Loucy (cell line): ENCODE results near the gene SLC9A2.

Source experiments
- H2AFZ ChIP-seq: fragments of 200-600 bp; sonication (generic); 2 replicates; pipeline ENCODE4 v1.6.0; 2016; ENCODE audit warnings: antibody characterized with exemption, mild to moderate bottlenecking, low read length, moderate library complexity
- H3F3A ChIP-seq: fragments of 200-600 bp; 2 replicates; pipeline ENCODE4 v1.6.0; 2016; ENCODE audit warnings: antibody characterized with exemption, low read depth, mild to moderate bottlenecking
- H3K27me3 ChIP-seq: fragments of 200-600 bp; sonication (generic); 2 replicates; pipeline ENCODE4 v1.6.1; 2014; ENCODE audit warnings: low read length, mild to moderate bottlenecking; ENCODE audit not compliant: insufficient read depth, poor library complexity, severe bottlenecking
- H3K36me3 ChIP-seq: fragments of 200-600 bp; sonication (generic); 2 replicates; pipeline ENCODE4 v1.6.1; 2016; ENCODE audit warnings: low read length; ENCODE audit not compliant: insufficient read depth
- H3K4me1 ChIP-seq: fragments of 200-600 bp; sonication (generic); 2 replicates; pipeline ENCODE4 v1.5.1; 2014; ENCODE audit warnings: low read length, mild to moderate bottlenecking; ENCODE audit not compliant: insufficient read depth, poor library complexity, severe bottlenecking
- H3K4me2 ChIP-seq: fragments of 200-600 bp; sonication (generic); 2 replicates; pipeline ENCODE4 v1.6.0; 2014; ENCODE audit warnings: antibody characterized with exemption, low read length, low read depth, mild to moderate bottlenecking; ENCODE audit not compliant: poor library complexity, severe bottlenecking
- H3K4me3 ChIP-seq: fragments of 200-600 bp; sonication (generic); 2 replicates; pipeline ENCODE4 v1.5.1; 2014; ENCODE audit warnings: low read length, mild to moderate bottlenecking, mixed read lengths; ENCODE audit not compliant: poor library complexity, severe bottlenecking
- H3K79me2 ChIP-seq: fragments of 200-600 bp; sonication (generic); 2 replicates; pipeline ENCODE4 v1.6.1; 2014; ENCODE audit warnings: low read length; ENCODE audit not compliant: insufficient read depth
- H3K9ac ChIP-seq: fragments of 200-600 bp; sonication (generic); 2 replicates; pipeline ENCODE4 v1.6.0; 2014; ENCODE audit warnings: mild to moderate bottlenecking, low read depth, low read length, moderate library complexity; ENCODE audit not compliant: poor library complexity, severe bottlenecking
- H3K9me2 ChIP-seq: fragments of 200-600 bp; sonication (generic); replicated peaks from 2 replicates; pipeline ENCODE4 v1.6.1; 2016; ENCODE audit warnings: low read depth, low read length, mixed read lengths
- H3K9me3 ChIP-seq: fragments of 200-600 bp; sonication (generic); 2 replicates; pipeline ENCODE4 v1.6.1; 2014; ENCODE audit warnings: mild to moderate bottlenecking, antibody characterized with exemption, low read length, low read depth; ENCODE audit not compliant: insufficient read depth
- H4K20me1 ChIP-seq: fragments of 200-600 bp; sonication (generic); 2 replicates; pipeline ENCODE4 v1.6.0; 2014; ENCODE audit warnings: antibody characterized with exemption, low read length, mild to moderate bottlenecking; ENCODE audit not compliant: insufficient read depth, poor library complexity, severe bottlenecking
- CTCF ChIP-seq: fragments of 200-600 bp; sonication (generic); conservative IDR thresholded peaks from 2 replicates; pipeline ENCODE4 v1.5.1; 2014; ENCODE audit warnings: mild to moderate bottlenecking, antibody characterized with exemption, low read length
- EZH2phosphoT487 ChIP-seq: fragments of 200-600 bp; IDR thresholded peaks from 2 replicates; pipeline ENCODE4 v1.6.1; 2018; ENCODE audit warnings: antibody characterized with exemption, mild to moderate bottlenecking, moderate library complexity, borderline replicate concordance

Gene SLC9A2

DNA sequence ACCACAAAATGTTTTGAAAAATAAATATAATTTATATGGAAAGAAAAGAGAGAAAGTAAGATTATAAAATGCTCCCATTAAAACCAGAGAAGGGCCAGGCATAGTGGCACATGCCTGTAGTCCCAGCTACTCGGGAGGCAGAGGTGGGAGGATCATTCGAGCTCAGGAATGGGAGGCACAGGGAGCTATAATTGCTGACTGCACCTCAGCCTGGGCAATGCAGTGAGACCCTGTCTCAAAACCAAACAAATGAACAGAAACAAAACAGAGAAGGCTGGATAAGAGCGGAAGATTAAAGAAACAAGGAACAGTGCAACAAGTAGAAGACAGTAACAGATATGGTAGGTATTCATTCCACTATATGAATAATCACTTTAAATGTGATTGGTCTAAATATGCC is 123.9 kb downstream of the SLC9A2 start:
- Histone ChIP-seq H3F3A (no peaks in the 10 kb centered on the region), H3K9ac (no peak overlapping the region), H2AFZ (no peak overlapping the region), H3K9me3 (no peaks in the 10 kb centered on the region), H3K4me3 (no peak overlapping the region), H3K4me1 (no peaks in the 10 kb centered on the region), H3K9me2 (no peaks in the 10 kb centered on the region), H3K79me2 (no peaks in the 10 kb centered on the region), H3K4me2 (no peak overlapping the region), H3K27me3 (no peaks in the 10 kb centered on the region), H3K36me3 (no peaks in the 10 kb centered on the region), H4K20me1 (no peaks in the 10 kb centered on the region)
- no peak for TF ChIP-seq EZH2phosphoT487
- TF ChIP-seq CTCF: no peak

DNA sequence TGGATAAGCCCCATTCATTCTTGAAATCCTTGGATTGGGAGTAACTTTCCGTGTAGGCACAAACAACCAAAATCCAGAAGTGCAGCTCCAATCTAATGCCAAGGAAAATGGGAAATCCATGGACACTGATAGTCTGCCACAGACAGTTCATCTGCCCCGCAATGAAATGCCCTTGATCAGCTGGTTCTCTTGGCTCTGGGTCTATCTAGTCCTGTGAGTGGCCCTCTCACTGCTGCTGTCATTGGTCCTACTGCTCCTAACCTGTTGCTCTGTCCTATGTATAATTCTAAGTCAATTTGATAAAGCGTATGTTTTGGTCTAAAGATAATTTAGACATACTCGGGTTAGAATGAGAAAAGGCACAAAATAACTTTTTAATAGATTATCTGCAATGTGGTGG is 128.8 kb downstream of the SLC9A2 start:
- TF ChIP-seq CTCF (no peak), EZH2phosphoT487 (no peak)
- H3K27me3 ChIP-seq: no peaks in the 10 kb centered on the region
- H2AFZ ChIP-seq: no peak overlapping the region
- no peaks in the 10 kb centered on the region for H3K36me3 ChIP-seq
- no peaks in the 10 kb centered on the region for H4K20me1 ChIP-seq
- no peaks in the 10 kb centered on the region for H3K79me2 ChIP-seq
- H3K4me3 ChIP-seq: no peak overlapping the region
- no peaks in the 10 kb centered on the region for H3F3A ChIP-seq
- H3K4me2 ChIP-seq: no peak overlapping the region
- H3K9ac ChIP-seq: no peak overlapping the region
- H3K9me2 ChIP-seq: no peaks in the 10 kb centered on the region
- no peaks in the 10 kb centered on the region for H3K9me3 ChIP-seq
- H3K4me1 ChIP-seq: no peaks in the 10 kb centered on the region

DNA sequence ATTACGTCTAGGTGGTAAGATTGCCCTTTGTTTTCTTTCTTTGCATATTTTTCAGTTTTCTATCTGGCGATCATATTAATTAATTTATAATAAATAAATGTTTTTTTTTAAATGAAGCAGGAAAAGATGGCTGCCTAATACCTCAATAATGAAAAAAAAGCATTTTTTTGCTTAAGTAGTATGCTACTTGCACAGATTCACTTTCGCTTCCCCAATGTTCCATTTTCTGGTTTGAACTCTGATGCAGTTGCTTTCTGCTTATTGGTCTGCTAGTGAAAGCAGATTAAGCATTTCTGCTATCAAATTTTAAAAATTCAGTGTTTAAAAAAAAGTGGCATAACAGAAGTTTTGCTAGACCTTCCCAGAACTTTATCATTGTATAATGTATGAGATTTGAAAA is 130.6 kb downstream of the SLC9A2 start:
- Histone ChIP-seq H2AFZ (no peak overlapping the region), H3K9ac (no peak overlapping the region), H3K4me2 (no peak overlapping the region), H3K79me2 (no peaks in the 10 kb centered on the region; the same call in 1 of the 2 replicates), H3K4me1 (no peaks in the 10 kb centered on the region), H4K20me1 (no peaks in the 10 kb centered on the region), H3K9me2 (no peaks in the 10 kb centered on the region), H3F3A (no peaks in the 10 kb centered on the region), H3K4me3 (no peak overlapping the region), H3K27me3 (no peaks in the 10 kb centered on the region), H3K36me3 (no peaks in the 10 kb centered on the region), H3K9me3 (no peaks in the 10 kb centered on the region)
- TF ChIP-seq EZH2phosphoT487 (no peak), CTCF (no peak)
